Measurements from ENCODE around the gene TOPAZ1. TPM values are rescaled to one million over a fixed set of nuclear protein-coding genes. Genes with fewer than 3 reads are reported as not detected.

Gene TOPAZ1
- total RNA-seq (2014; rRNA removed; shearing (Covaris generic); ENCODE audit: low replicate concordance): not detected in 2 replicates

- no peaks in the 10 kb centered on the region for H3K9me3 ChIP-seq
- DNase-seq: no peak
- no peak within 1 kb of the TSS for H3K4me3 ChIP-seq
Measured at GRCh38 chr3:44241706-44242105, at the start of gene TOPAZ1. TOPAZ1 (plus strand) TSS chr3:44241886; CDS start chr3:44242054, 168 bp downstream.

GRCh38 chr3:44198284-44199269 is 43.1 kb upstream of the TOPAZ1 start:
- Histone ChIP-seq H3K9me3 (no peaks in the 10 kb centered on the region), H3K4me3 (no peak overlapping the region), H3K27me3 (no peaks in the 10 kb centered on the region), H3K36me3 (no peaks in the 10 kb centered on the region)
- peak; percentile 30 for DNase-seq

More at GRCh38 chr3:44241706-44242105, at the start of gene TOPAZ1:
- no peaks in the 10 kb centered on the region for H3K36me3 ChIP-seq
- no peaks in the 10 kb centered on the region for H3K27me3 ChIP-seq

GRCh38 chr3:44206261-44206660 is 35.4 kb upstream of the TOPAZ1 start:
- H3K27me3 ChIP-seq: no peaks in the 10 kb centered on the region
- no peaks in the 10 kb centered on the region for H3K36me3 ChIP-seq
- H3K4me3 ChIP-seq: no peak overlapping the region
- DNase-seq: no peak
- H3K9me3 ChIP-seq: no peaks in the 10 kb centered on the region

- H3K27me3 ChIP-seq: no peaks in the 10 kb centered on the region
- H3K4me3 ChIP-seq: no peak overlapping the region
- H3K36me3 ChIP-seq: no peaks in the 10 kb centered on the region
- H3K9me3 ChIP-seq: no peaks in the 10 kb centered on the region
- no peak for DNase-seq
Measured at GRCh38 chr3:44206862-44207652, 34.6 kb upstream of the TOPAZ1 start.

- Histone ChIP-seq H3K36me3 (no peaks in the 10 kb centered on the region), H3K9me3 (no peaks in the 10 kb centered on the region), H3K4me3 (no peak overlapping the region), H3K27me3 (no peaks in the 10 kb centered on the region)
- DNase-seq: no peak
Measured at GRCh38 chr3:44208086-44208485, 33.6 kb upstream of the TOPAZ1 start.

GRCh38 chr3:44208568-44208967 is 33.1 kb upstream of the TOPAZ1 start:
- Histone ChIP-seq H3K9me3 (no peaks in the 10 kb centered on the region), H3K36me3 (no peaks in the 10 kb centered on the region), H3K4me3 (no peak overlapping the region), H3K27me3 (no peaks in the 10 kb centered on the region)
- no peak for DNase-seq

- DNase-seq: no peak
- Histone ChIP-seq H3K4me3 (no peak overlapping the region), H3K36me3 (no peaks in the 10 kb centered on the region), H3K27me3 (no peaks in the 10 kb centered on the region), H3K9me3 (no peaks in the 10 kb centered on the region)
Measured at GRCh38 chr3:44210967-44211366, 30.7 kb upstream of the TOPAZ1 start.

GRCh38 chr3:44222337-44222736 is 19.3 kb upstream of the TOPAZ1 start:
- no peak for DNase-seq
- Histone ChIP-seq H3K4me3 (no peak overlapping the region), H3K9me3 (no peaks in the 10 kb centered on the region), H3K27me3 (no peaks in the 10 kb centered on the region), H3K36me3 (no peaks in the 10 kb centered on the region)

GRCh38 chr3:44223299-44223698 is 18.4 kb upstream of the TOPAZ1 start:
- DNase-seq: no peak

GRCh38 chr3:44224131-44224530 is 17.6 kb upstream of the TOPAZ1 start:
- Histone ChIP-seq H3K9me3 (no peaks in the 10 kb centered on the region), H3K27me3 (no peaks in the 10 kb centered on the region), H3K36me3 (no peaks in the 10 kb centered on the region), H3K4me3 (no peak overlapping the region)
- DNase-seq: no peak

More at GRCh38 chr3:44223299-44223698, 18.4 kb upstream of the TOPAZ1 start:
- Histone ChIP-seq H3K9me3 (no peaks in the 10 kb centered on the region), H3K4me3 (no peak overlapping the region), H3K36me3 (no peaks in the 10 kb centered on the region), H3K27me3 (no peaks in the 10 kb centered on the region)

GRCh38 chr3:44226573-44226972 is 15.1 kb upstream of the TOPAZ1 start:
- no peak for DNase-seq
- H3K36me3 ChIP-seq: no peaks in the 10 kb centered on the region

GRCh38 chr3:44227632-44228031 is 14.1 kb upstream of the TOPAZ1 start:
- Histone ChIP-seq H3K9me3 (no peaks in the 10 kb centered on the region), H3K27me3 (no peaks in the 10 kb centered on the region), H3K36me3 (no peaks in the 10 kb centered on the region), H3K4me3 (no peak overlapping the region)
- no peak for DNase-seq

More at GRCh38 chr3:44226573-44226972, 15.1 kb upstream of the TOPAZ1 start:
- Histone ChIP-seq H3K9me3 (no peaks in the 10 kb centered on the region), H3K4me3 (no peak overlapping the region), H3K27me3 (no peaks in the 10 kb centered on the region)

- no peak overlapping the region for H3K4me3 ChIP-seq
- H3K9me3 ChIP-seq: no peaks in the 10 kb centered on the region
- H3K36me3 ChIP-seq: no peaks in the 10 kb centered on the region
- H3K27me3 ChIP-seq: no peaks in the 10 kb centered on the region
- DNase-seq: no peak
Measured at GRCh38 chr3:44228900-44229299, 12.8 kb upstream of the TOPAZ1 start.

- no peaks in the 10 kb centered on the region for H3K27me3 ChIP-seq
- no peaks in the 10 kb centered on the region for H3K9me3 ChIP-seq
- H3K36me3 ChIP-seq: no peaks in the 10 kb centered on the region
- no peak overlapping the region for H3K4me3 ChIP-seq
- no peak for DNase-seq
Measured at GRCh38 chr3:44232407-44232806, 9.3 kb upstream of the TOPAZ1 start.

GRCh38 chr3:44234648-44235268 is 6.9 kb upstream of the TOPAZ1 start:
- H3K36me3 ChIP-seq: no peaks in the 10 kb centered on the region
- H3K27me3 ChIP-seq: no peaks in the 10 kb centered on the region
- no peak for DNase-seq
- no peaks in the 10 kb centered on the region for H3K9me3 ChIP-seq
- no peak overlapping the region for H3K4me3 ChIP-seq

- peak; percentile 55 for DNase-seq
- Histone ChIP-seq H3K36me3 (no peaks in the 10 kb centered on the region), H3K4me3 (no peak overlapping the region), H3K9me3 (no peaks in the 10 kb centered on the region), H3K27me3 (no peaks in the 10 kb centered on the region)
Measured at GRCh38 chr3:44235604-44236484, 5.8 kb upstream of the TOPAZ1 start.

Measured in MG63 (cell line).